Mesothelial cell of epicardium (in vitro differentiated cells): ENCODE results near the gene FES. TPM values are rescaled to one million over a fixed set of nuclear protein-coding genes. Genes with fewer than 3 reads are reported as not detected.
A peak's percentile ranks its signal among the peaks of the same experiment; 100 is the strongest.

Experiments used
- DNase-seq, 2 experiments: peaks; one replicate each; pipeline ENCODE4 v3.0.0; 2021; ENCODE audit warnings: low spot score in 2 of 2; ENCODE audit not compliant: unreplicated experiment in 2 of 2
- H3K27ac Mint-ChIP-seq: 2 replicates; pipeline ENCODE4 v1.8.0; 2021; ENCODE audit warnings: mixed read lengths
- H3K27me3 Mint-ChIP-seq: 2 replicates; pipeline ENCODE4 v1.8.0; 2021; ENCODE audit warnings: low read depth, mixed read lengths
- H3K36me3 Mint-ChIP-seq: 2 replicates; pipeline ENCODE4 v1.8.0; 2021; ENCODE audit warnings: mixed read lengths
- H3K4me1 Mint-ChIP-seq: 2 replicates; pipeline ENCODE4 v1.8.0; 2021; ENCODE audit warnings: mixed read lengths
- H3K4me3 Mint-ChIP-seq: 2 replicates; pipeline ENCODE4 v1.8.0; 2021; ENCODE audit warnings: mild to moderate bottlenecking, moderate library complexity, mixed read lengths
- H3K9me3 Mint-ChIP-seq: 2 replicates; pipeline ENCODE4 v1.8.0; 2021; ENCODE audit warnings: mixed read lengths
- total RNA-seq: library from RNA; stranded (reverse); gene quantifications from 3 replicates; pipeline ENCODE4 v1.2.1, GENCODE V29; 2021
- TF ChIP-seq, protein P1 (sequence below): fragments of 200-600 bp; sonication (generic); IDR thresholded peaks from one replicate; pipeline ENCODE4 v1.5.0; 2021; ENCODE audit warnings: antibody characterized with exemption; ENCODE audit not compliant: unreplicated experiment

The FES gene
- total RNA-seq, 1 donor from 2014 or later, result 32.6 TPM

GRCh38 chr15:90882781-90883525, 1.4 kb upstream of the FES start:
- TF ChIP-seq, protein P1, sequence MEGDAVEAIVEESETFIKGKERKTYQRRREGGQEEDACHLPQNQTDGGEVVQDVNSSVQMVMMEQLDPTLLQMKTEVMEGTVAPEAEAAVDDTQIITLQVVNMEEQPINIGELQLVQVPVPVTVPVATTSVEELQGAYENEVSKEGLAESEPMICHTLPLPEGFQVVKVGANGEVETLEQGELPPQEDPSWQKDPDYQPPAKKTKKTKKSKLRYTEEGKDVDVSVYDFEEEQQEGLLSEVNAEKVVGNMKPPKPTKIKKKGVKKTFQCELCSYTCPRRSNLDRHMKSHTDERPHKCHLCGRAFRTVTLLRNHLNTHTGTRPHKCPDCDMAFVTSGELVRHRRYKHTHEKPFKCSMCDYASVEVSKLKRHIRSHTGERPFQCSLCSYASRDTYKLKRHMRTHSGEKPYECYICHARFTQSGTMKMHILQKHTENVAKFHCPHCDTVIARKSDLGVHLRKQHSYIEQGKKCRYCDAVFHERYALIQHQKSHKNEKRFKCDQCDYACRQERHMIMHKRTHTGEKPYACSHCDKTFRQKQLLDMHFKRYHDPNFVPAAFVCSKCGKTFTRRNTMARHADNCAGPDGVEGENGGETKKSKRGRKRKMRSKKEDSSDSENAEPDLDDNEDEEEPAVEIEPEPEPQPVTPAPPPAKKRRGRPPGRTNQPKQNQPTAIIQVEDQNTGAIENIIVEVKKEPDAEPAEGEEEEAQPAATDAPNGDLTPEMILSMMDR, result no peak
- H3K9me3 Mint-ChIP-seq, result no peaks in the 10 kb centered on the region
- DNase-seq, result no peak
- H3K4me1 Mint-ChIP-seq, result peaks cover 25% of the 10 kb centered on the region
- H3K36me3 Mint-ChIP-seq, result peaks cover 15% of the 10 kb centered on the region
- H3K27ac Mint-ChIP-seq, result peak overlapping the region; percentile 80
- H3K27me3 Mint-ChIP-seq, result no peaks in the 10 kb centered on the region
- H3K4me3 Mint-ChIP-seq, result peak overlapping the region; percentile 3

GRCh38 chr15:90883526-90883975, 753 bp upstream of the FES start:
- Mint-ChIP-seq H3K36me3 (peaks cover 9% of the 10 kb centered on the region), H3K4me3 (peak overlapping the region; percentile 44), H3K4me1 (peaks cover 25% of the 10 kb centered on the region), H3K27ac (peak overlapping the region; percentile 80), H3K27me3 (no peaks in the 10 kb centered on the region), H3K9me3 (no peaks in the 10 kb centered on the region)
- DNase-seq, result no peak
- TF ChIP-seq, protein P1, result no peak

- Mint-ChIP-seq H3K27me3 (no peaks in the 10 kb centered on the region), H3K36me3 (peaks cover 4% of the 10 kb centered on the region), H3K9me3 (no peaks in the 10 kb centered on the region), H3K4me3 (peak overlapping the region; percentile 62), H3K27ac (peak overlapping the region; percentile 85), H3K4me1 (peaks cover 25% of the 10 kb centered on the region)
- DNase-seq, result no peak
- TF ChIP-seq, protein P1, result no peak
Measured at GRCh38 chr15:90884719-90885431, 571 bp downstream of the FES start.

GRCh38 chr15:90885432-90886290, 1.4 kb downstream of the FES start:
- Mint-ChIP-seq H3K9me3 (no peaks in the 10 kb centered on the region), H3K36me3 (peaks cover 4% of the 10 kb centered on the region), H3K4me1 (peaks cover 25% of the 10 kb centered on the region), H3K27me3 (no peaks in the 10 kb centered on the region), H3K27ac (peak overlapping the region; percentile 85), H3K4me3 (peak overlapping the region; percentile 62)
- TF ChIP-seq, protein P1, result peak; percentile 88
- peak; percentile 68 to 90 for DNase-seq

- Mint-ChIP-seq H3K27me3 (no peaks in the 10 kb centered on the region), H3K27ac (peak overlapping the region; percentile 85), H3K9me3 (no peaks in the 10 kb centered on the region), H3K36me3 (peaks cover 4% of the 10 kb centered on the region), H3K4me1 (peaks cover 25% of the 10 kb centered on the region), H3K4me3 (no peak overlapping the region)
- DNase-seq, result no peak
- TF ChIP-seq, protein P1, result peak; percentile 15
Measured at GRCh38 chr15:90886291-90886614, 1.9 kb downstream of the FES start.
